Stimulated activated CD8-positive, alpha-beta memory T cell treated with anti-CD3 and anti-CD28 coated beads, Interleukin-4, amount 100 ng/mL, for 4 hours (primary cell): ENCODE results near the gene ZNF219.

Experiments used
- DNase-seq, 2 donors: peaks; one replicate each; pipeline ENCODE4 v3.0.0-alpha.2; 2020; ENCODE audit warnings: low read depth in 2 of 2, low spot score in 1 of 2

ZNF219 gene

GRCh38 chr14:21069388-21070082 is 28.9 kb downstream of the ZNF219 start:
- no peak for DNase-seq

- DNase-seq, result no peak
These were observed 29.7 kb downstream of the ZNF219 start for GRCh38 chr14:21068521-21069387.

GRCh38 chr14:21066882-21067502 is 31.5 kb downstream of the ZNF219 start:
- DNase-seq, result no peak

GRCh38 chr14:21063479-21063878 is 35.0 kb downstream of the ZNF219 start:
- no peak for DNase-seq

- DNase-seq, result no peak
These were observed 37.1 kb downstream of the ZNF219 start for GRCh38 chr14:21061347-21061668.

- no peak for DNase-seq
These were observed 37.7 kb downstream of the ZNF219 start for GRCh38 chr14:21060614-21061346.

GRCh38 chr14:21059842-21060613 is 38.4 kb downstream of the ZNF219 start:
- DNase-seq, result no peak

- no peak for DNase-seq
These were observed 39.6 kb downstream of the ZNF219 start for GRCh38 chr14:21058903-21059302.

GRCh38 chr14:21057803-21058675 is 40.4 kb downstream of the ZNF219 start, which contains the start of gene RNASE8:
Gene RNASE8, plus strand, starts transcription at chr14:21057822. Its CDS starts 71 bp downstream, at chr14:21057893.
- no peak for DNase-seq

GRCh38 chr14:21056520-21057163 is 41.8 kb downstream of the ZNF219 start:
- no peak for DNase-seq

- no peak for DNase-seq
These were observed 42.9 kb downstream of the ZNF219 start for GRCh38 chr14:21055432-21056117.

GRCh38 chr14:21054768-21055145 is 43.7 kb downstream of the ZNF219 start:
- DNase-seq, result no peak

GRCh38 chr14:21054123-21054767 is 44.2 kb downstream of the ZNF219 start:
- DNase-seq, result no peak

- no peak for DNase-seq
These were observed 45.0 kb downstream of the ZNF219 start for GRCh38 chr14:21053184-21054122.

- no peak for DNase-seq
These were observed 47.9 kb downstream of the ZNF219 start for GRCh38 chr14:21050597-21050996.

GRCh38 chr14:21049271-21049673 is 49.2 kb downstream of the ZNF219 start:
- no peak for DNase-seq

GRCh38 chr14:21048638-21049037 is 49.8 kb downstream of the ZNF219 start:
- no peak for DNase-seq
